Globus pallidus (tissue), 1 donor: ENCODE results near the gene HS6ST1.

Experiments used
- DNase-seq: peaks from one replicate; pipeline ENCODE4 v3.0.0-alpha.2; 2015; ENCODE audit warnings: low spot score

Gene HS6ST1

GRCh38 chr2:128282246-128282975, 36.3 kb downstream of the HS6ST1 start:
- no peak for DNase-seq

GRCh38 chr2:128281852-128282245, 36.8 kb downstream of the HS6ST1 start:
- no peak for DNase-seq

GRCh38 chr2:128280901-128281321, 37.8 kb downstream of the HS6ST1 start:
- peak; percentile 49 for DNase-seq

- DNase-seq, result peak; percentile 46
Observed at GRCh38 chr2:128280158-128280871, 38.4 kb downstream of the HS6ST1 start.

- no peak for DNase-seq
Observed at GRCh38 chr2:128279786-128280157, 38.9 kb downstream of the HS6ST1 start.

GRCh38 chr2:128279009-128279408, 39.7 kb downstream of the HS6ST1 start:
- no peak for DNase-seq

GRCh38 chr2:128277961-128278681, 40.5 kb downstream of the HS6ST1 start:
- no peak for DNase-seq

GRCh38 chr2:128276878-128277675, 41.6 kb downstream of the HS6ST1 start:
- no peak for DNase-seq

- DNase-seq, result no peak
Observed at GRCh38 chr2:128275498-128276045, 43.1 kb downstream of the HS6ST1 start.

GRCh38 chr2:128274218-128274617, 44.5 kb downstream of the HS6ST1 start:
- DNase-seq, result no peak

- DNase-seq, result no peak
Observed at GRCh38 chr2:128273469-128274081, 45.1 kb downstream of the HS6ST1 start.

GRCh38 chr2:128272601-128273468, 45.8 kb downstream of the HS6ST1 start:
- DNase-seq, result no peak

- no peak for DNase-seq
Observed at GRCh38 chr2:128271911-128272600, 46.6 kb downstream of the HS6ST1 start.

- no peak for DNase-seq
Observed at GRCh38 chr2:128271597-128271910, 47.1 kb downstream of the HS6ST1 start.

- DNase-seq, result no peak
Observed at GRCh38 chr2:128270672-128271596, 47.7 kb downstream of the HS6ST1 start.

- DNase-seq, result no peak
Observed at GRCh38 chr2:128269990-128270671, 48.5 kb downstream of the HS6ST1 start.

- DNase-seq, result no peak
Observed at GRCh38 chr2:128269063-128269989, 49.3 kb downstream of the HS6ST1 start.
